K562 (cell line): ENCODE results near the gene FAAH. TPM values are rescaled to one million over a fixed set of nuclear protein-coding genes. Genes with fewer than 3 reads are reported as not detected.

Source experiments
- ATAC-seq: fragments of 200-7000 bp; cut with Tn5 transposase; 3 replicates; pipeline ENCODE4 v1.9.1; 2020; ENCODE audit warnings: moderate library complexity
- BruUV-seq: library from RNA; stranded (reverse); fragments of 400-500 nt; replicated peaks from 2 replicates; lab custom pipeline; 2021; lab: Mats Ljungman, UMichigan
- CTCF ChIA-PET: fragments of 300-600 bp; formaldehyde crosslinking; extraction: SDS; loops from one replicate; lab custom pipeline; 2021; ENCODE audit warnings: low intra/inter-chr PET ratio; lab: Yijun Ruan, JAX
- POLR2A ChIA-PET: fragments of 300-600, 350-650 bp; sonication (Branson Sonifier 250); formaldehyde crosslinking; extraction: SDS; loops from one replicate; lab custom pipeline; 2021; ENCODE audit warnings: antibody characterized with exemption, inconsistent platforms; lab: Yijun Ruan, JAX
- DNase-seq, 4 experiments: peaks; one replicate each; pipeline versions ENCODE4 v3.0.0 to v3.0.0-alpha.2; 2011 to 2018; ENCODE audit warnings: low spot score in 3 of 4, mixed read lengths in 3 of 4; ENCODE audit errors: extremely low read depth in 1 of 4
- FAIRE-seq: peaks from 2 replicates; lab custom pipeline; 2011; peaks lifted over from hg19 to GRCh38; lab: Jason Lieb, UNC
- H2AFZ ChIP-seq: 2 replicates; pipeline ENCODE4 v1.6.0; 2011; ENCODE audit warnings: low read depth, low read length, control low read depth, inconsistent platforms
- H3K27ac ChIP-seq: fragments of 200-600 bp; 3 replicates; pipeline ENCODE4 v1.8.0; 2011; ENCODE audit warnings: low read depth, mild to moderate bottlenecking, control low read depth, inconsistent platforms, low read length, moderate library complexity, mixed read lengths; ENCODE audit errors: extremely low read depth
- H3K27me3 ChIP-seq, 2 experiments: fragments of 300-600 bp in 1 of 2; 2 replicates in 1 of 2; 3 replicates in 1 of 2; pipeline versions ENCODE4 v1.6.0 to v1.8.0; 2011; ENCODE audit warnings: inconsistent platforms in 2 of 2, low read length in 2 of 2, mild to moderate bottlenecking in 1 of 2, mixed read lengths in 1 of 2, moderate library complexity in 1 of 2; ENCODE audit not compliant: control insufficient read depth in 2 of 2, insufficient read depth in 2 of 2
- H3K36me3 ChIP-seq: fragments of 300-600 bp; 3 replicates; pipeline ENCODE4 v1.8.0; 2011; ENCODE audit warnings: mild to moderate bottlenecking, low read length, inconsistent platforms; ENCODE audit not compliant: control insufficient read depth, insufficient read depth
- H3K4me1 ChIP-seq, 2 experiments: fragments of 200-600 bp in 1 of 2; replicated peaks in 1 of 2; 2 replicates in 1 of 2; 3 replicates in 1 of 2; pipeline versions ENCODE4 v1.5.1 to v1.8.0; 2011; ENCODE audit warnings: inconsistent platforms in 2 of 2, low read length in 2 of 2, mild to moderate bottlenecking in 1 of 2, mixed read lengths in 1 of 2, moderate library complexity in 1 of 2; ENCODE audit not compliant: control insufficient read depth in 2 of 2, insufficient read depth in 2 of 2
- H3K4me2 ChIP-seq: 2 replicates; pipeline ENCODE4 v1.6.1; 2011; ENCODE audit warnings: low read length, control low read depth, inconsistent platforms, mixed read lengths; ENCODE audit not compliant: insufficient read depth
- H3K4me3 ChIP-seq: fragments of 200-600 bp; sonication (generic), shearing (Covaris generic); 2 replicates; pipeline ENCODE4 v1.5.1; 2016; ENCODE audit warnings: control low read depth, inconsistent platforms
- H3K79me2 ChIP-seq: fragments of 200-600 bp; 3 replicates; pipeline ENCODE4 v1.8.0; 2011; ENCODE audit warnings: low read length, inconsistent platforms; ENCODE audit not compliant: control insufficient read depth, insufficient read depth
- H3K9ac ChIP-seq, 2 experiments: 2 replicates each; pipeline versions ENCODE4 v1.6.0 to v1.6.1; 2011; ENCODE audit warnings: low read depth in 2 of 2, low read length in 2 of 2, control low read depth in 1 of 2, inconsistent platforms in 1 of 2, mild to moderate bottlenecking in 1 of 2, mixed read lengths in 1 of 2; ENCODE audit not compliant: insufficient read depth in 1 of 2
- H3K9me1 ChIP-seq: one replicate; pipeline ENCODE4 v1.6.0; 2011; ENCODE audit warnings: inconsistent platforms, mild to moderate bottlenecking, low read length, moderate library complexity; ENCODE audit not compliant: control insufficient read depth, insufficient read depth
- H3K9me3 ChIP-seq: replicated peaks from 2 replicates; pipeline ENCODE4 v1.5.1; 2011; ENCODE audit warnings: low read depth, low read length, inconsistent platforms; ENCODE audit not compliant: control insufficient read depth, insufficient read depth
- H4K20me1 ChIP-seq: replicated peaks from 2 replicates; pipeline ENCODE4 v1.6.1; 2011; ENCODE audit warnings: low read length, inconsistent platforms, mixed read lengths; ENCODE audit not compliant: control insufficient read depth, insufficient read depth
- GATAD2B ChIP-seq: fragments of 450-650 bp; IDR thresholded peaks from 2 replicates; pipeline ENCODE4 v1.6.1; 2017; ENCODE audit warnings: mild to moderate bottlenecking, borderline replicate concordance
- KHSRP ChIP-seq: fragments of 450-650 bp; IDR thresholded peaks from 2 replicates; pipeline ENCODE4 v1.6.1; 2017
- RUNX1 ChIP-seq: sonication (generic); IDR thresholded peaks from 2 replicates; pipeline ENCODE4 v1.6.1; 2016; ENCODE audit warnings: antibody characterized with exemption, low read depth
- ZNF347 ChIP-seq: fragments of 450-650 bp; formaldehyde crosslinking; IDR thresholded peaks from 2 replicates; pipeline ENCODE4 v1.4.0; 2020; ENCODE audit warnings: low read depth, mild to moderate bottlenecking, moderate library complexity
- WGBS: fragments of 100-300 bp; shearing (Covaris generic); methylation state at CpG from one replicate; pipeline ENCODE4 v1.1.6; 2016; ENCODE audit warnings: low coverage, mixed read lengths; ENCODE audit not compliant: insufficient coverage; ENCODE audit errors: missing lambda C conversion rate; 5-methylcytosine and 5-hydroxymethylcytosine counted together
- in situ Hi-C: fragments of 300-500 bp; cut with MboI; formaldehyde crosslinking; loops from 4 replicates; pipeline ENCODE4 v1.15.0; 2018; ENCODE audit warnings: inconsistent platforms, mixed read lengths
- intact Hi-C: fragments of 100-400 bp; cut with micrococcal nuclease; formaldehyde crosslinking; loops from 2 replicates; pipeline ENCODE4 v1.14.2; 2022
- polyA plus RNA-seq, 8 experiments: library from polyadenylated mRNA; depleted of rRNA in 4 of 8; stranded (reverse) in 5 of 8; unstranded in 3 of 8; fragments of >200 nt; fragmentation: Nextera tagmentation in 2 of 8; fragmentation: Illumina TruSeq in 1 of 8; extraction: Ambion mirVana in 2 of 8; extraction: Trizol in 1 of 8; gene quantifications; 2 replicates each; pipeline versions ENCODE4 v1.2.1 to v1.2.3, GENCODE V29; 2011 to 2014; ENCODE audit warnings: inconsistent platforms in 1 of 8, missing spikeins in 1 of 8
- total RNA-seq, 7 experiments: library from RNA; depleted of rRNA in 6 of 7; stranded (reverse); fragments of >200 nt in 6 of 7; fragmentation: Illumina TruSeq in 2 of 7; extraction: Trizol in 2 of 7; gene quantifications; 2 replicates each; pipeline versions ENCODE4 v1.2.1 to v1.2.3, GENCODE V29; 2011 to 2021; ENCODE audit warnings: low replicate concordance in 1 of 7
- TF ChIP-seq, protein P1 (sequence below): sonication (generic); formaldehyde crosslinking; IDR thresholded peaks from 2 replicates; pipeline ENCODE4 v1.8.0; 2023; ENCODE audit warnings: missing genetic modification reagents, mild to moderate bottlenecking, borderline replicate concordance
- TF ChIP-seq, protein P2 (sequence below): fragments of 450-650 bp; IDR thresholded peaks from 2 replicates; pipeline ENCODE4 v1.7.0; 2016; ENCODE audit warnings: borderline replicate concordance

Gene FAAH
- total and polyA plus RNA-seq, 9 of the 15 experiments (the other 6 are each of a cell fraction or from before 2014, with no cell fraction given): 0.06 to 1.1 (median 0.32) TPM

DNA sequence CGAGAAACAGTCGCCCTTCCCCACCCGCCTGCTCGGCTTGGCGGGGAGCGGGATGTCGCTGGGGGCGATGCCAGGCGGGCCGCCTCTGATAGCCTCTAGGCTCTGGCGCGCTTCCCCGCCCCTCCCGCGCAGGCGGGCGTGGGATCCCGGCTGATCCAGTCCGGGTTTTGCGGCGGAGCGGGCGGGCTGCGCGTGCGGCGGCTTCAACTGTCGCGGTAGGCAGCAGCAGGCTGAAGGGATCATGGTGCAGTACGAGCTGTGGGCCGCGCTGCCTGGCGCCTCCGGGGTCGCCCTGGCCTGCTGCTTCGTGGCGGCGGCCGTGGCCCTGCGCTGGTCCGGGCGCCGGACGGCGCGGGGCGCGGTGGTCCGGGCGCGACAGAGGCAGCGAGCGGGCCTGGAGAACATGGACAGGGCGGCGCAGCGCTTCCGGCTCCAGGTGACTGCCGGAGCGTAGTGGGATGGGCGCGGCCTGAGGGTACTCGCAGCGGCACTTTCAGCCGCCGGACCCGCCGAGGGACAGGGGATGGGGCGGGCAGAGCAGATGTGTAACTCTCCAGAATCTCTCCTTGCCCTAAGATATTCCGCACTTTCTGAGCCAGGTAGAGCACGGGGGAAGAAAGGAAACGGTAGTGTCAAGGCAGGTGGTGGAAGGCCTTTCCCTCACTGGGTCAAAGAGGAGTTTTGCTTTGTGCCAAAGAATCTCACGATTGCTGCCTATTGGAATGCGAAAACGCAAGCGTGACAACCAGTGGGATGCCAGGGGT, at the start of gene FAAH (continued):
- TF ChIP-seq, protein P1, sequence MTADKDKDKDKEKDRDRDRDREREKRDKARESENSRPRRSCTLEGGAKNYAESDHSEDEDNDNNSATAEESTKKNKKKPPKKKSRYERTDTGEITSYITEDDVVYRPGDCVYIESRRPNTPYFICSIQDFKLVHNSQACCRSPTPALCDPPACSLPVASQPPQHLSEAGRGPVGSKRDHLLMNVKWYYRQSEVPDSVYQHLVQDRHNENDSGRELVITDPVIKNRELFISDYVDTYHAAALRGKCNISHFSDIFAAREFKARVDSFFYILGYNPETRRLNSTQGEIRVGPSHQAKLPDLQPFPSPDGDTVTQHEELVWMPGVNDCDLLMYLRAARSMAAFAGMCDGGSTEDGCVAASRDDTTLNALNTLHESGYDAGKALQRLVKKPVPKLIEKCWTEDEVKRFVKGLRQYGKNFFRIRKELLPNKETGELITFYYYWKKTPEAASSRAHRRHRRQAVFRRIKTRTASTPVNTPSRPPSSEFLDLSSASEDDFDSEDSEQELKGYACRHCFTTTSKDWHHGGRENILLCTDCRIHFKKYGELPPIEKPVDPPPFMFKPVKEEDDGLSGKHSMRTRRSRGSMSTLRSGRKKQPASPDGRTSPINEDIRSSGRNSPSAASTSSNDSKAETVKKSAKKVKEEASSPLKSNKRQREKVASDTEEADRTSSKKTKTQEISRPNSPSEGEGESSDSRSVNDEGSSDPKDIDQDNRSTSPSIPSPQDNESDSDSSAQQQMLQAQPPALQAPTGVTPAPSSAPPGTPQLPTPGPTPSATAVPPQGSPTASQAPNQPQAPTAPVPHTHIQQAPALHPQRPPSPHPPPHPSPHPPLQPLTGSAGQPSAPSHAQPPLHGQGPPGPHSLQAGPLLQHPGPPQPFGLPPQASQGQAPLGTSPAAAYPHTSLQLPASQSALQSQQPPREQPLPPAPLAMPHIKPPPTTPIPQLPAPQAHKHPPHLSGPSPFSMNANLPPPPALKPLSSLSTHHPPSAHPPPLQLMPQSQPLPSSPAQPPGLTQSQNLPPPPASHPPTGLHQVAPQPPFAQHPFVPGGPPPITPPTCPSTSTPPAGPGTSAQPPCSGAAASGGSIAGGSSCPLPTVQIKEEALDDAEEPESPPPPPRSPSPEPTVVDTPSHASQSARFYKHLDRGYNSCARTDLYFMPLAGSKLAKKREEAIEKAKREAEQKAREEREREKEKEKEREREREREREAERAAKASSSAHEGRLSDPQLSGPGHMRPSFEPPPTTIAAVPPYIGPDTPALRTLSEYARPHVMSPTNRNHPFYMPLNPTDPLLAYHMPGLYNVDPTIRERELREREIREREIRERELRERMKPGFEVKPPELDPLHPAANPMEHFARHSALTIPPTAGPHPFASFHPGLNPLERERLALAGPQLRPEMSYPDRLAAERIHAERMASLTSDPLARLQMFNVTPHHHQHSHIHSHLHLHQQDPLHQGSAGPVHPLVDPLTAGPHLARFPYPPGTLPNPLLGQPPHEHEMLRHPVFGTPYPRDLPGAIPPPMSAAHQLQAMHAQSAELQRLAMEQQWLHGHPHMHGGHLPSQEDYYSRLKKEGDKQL (CRISPR knock-in tag): no peak

DNA sequence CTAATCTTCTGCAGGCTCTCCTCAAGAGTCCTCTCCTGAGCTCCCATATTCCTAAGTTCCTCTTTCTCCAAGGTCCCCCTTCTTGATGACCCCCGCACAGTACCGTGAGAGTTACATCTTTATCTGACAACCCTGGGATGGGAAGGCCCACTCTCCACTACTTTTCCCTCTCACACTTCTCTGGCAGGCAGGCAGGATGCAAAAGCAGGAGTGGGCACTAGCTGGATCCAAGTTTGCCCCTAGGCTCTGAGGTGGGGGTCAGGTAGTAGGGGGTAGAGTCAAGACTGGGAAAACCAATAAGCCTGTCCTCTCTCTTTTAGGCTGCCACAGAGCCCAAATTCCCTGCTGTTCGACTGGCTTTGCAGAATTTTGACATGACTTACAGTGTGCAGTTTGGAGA, 49.6 kb upstream of the FAAH start:
- H3K4me3 ChIP-seq: no peak overlapping the region
- no peaks in the 10 kb centered on the region for H3K27me3 ChIP-seq
- in situ Hi-C loops: no loop called here
- H3K4me2 ChIP-seq: no peak overlapping the region
- CTCF ChIA-PET: no interaction called here
- intact Hi-C loops: loop anchor here (10.0 kb wide), 1 partner anchor 60 kb away; no protein-coding TSS in a partner anchor
- H3K9me1 ChIP-seq: peaks cover 11% of the 10 kb centered on the region
- H3K27ac ChIP-seq: no peak overlapping the region
- peaks cover 79% of the 10 kb centered on the region for H3K36me3 ChIP-seq
- peak overlapping the region in 1 of 2 experiments; percentile 22; a peak in 1 of 4 replicates for H3K9ac ChIP-seq
- WGBS: 86% methylated on average over 3 of the region's 3 CpGs
- POLR2A ChIA-PET: interaction anchor here (1.1 to 2.2 kb wide), 6 partner anchors 8 to 125 kb away, joined by 3 to 11 read pairs (median 4); no protein-coding TSS in a partner anchor
- H3K79me2 ChIP-seq: peaks cover 63% of the 10 kb centered on the region
- H3K4me1 ChIP-seq: peaks cover 21 to 25% of the 10 kb centered on the region in 2 experiments
- ATAC-seq: no peak
- no peak for DNase-seq
- no peaks in the 10 kb centered on the region for H3K9me3 ChIP-seq
- no peak overlapping the region for H2AFZ ChIP-seq
- FAIRE-seq: no peak
- BruUV-seq: no TSS peak
- peaks cover 5% of the 10 kb centered on the region; the same call in 1 of the 2 replicates for H4K20me1 ChIP-seq
- TF ChIP-seq, protein P2, sequence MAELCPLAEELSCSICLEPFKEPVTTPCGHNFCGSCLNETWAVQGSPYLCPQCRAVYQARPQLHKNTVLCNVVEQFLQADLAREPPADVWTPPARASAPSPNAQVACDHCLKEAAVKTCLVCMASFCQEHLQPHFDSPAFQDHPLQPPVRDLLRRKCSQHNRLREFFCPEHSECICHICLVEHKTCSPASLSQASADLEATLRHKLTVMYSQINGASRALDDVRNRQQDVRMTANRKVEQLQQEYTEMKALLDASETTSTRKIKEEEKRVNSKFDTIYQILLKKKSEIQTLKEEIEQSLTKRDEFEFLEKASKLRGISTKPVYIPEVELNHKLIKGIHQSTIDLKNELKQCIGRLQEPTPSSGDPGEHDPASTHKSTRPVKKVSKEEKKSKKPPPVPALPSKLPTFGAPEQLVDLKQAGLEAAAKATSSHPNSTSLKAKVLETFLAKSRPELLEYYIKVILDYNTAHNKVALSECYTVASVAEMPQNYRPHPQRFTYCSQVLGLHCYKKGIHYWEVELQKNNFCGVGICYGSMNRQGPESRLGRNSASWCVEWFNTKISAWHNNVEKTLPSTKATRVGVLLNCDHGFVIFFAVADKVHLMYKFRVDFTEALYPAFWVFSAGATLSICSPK: no peak
- TF ChIP-seq KHSRP (no peak), ZNF347 (CRISPR knock-in tag) (no peak), GATAD2B (no peak), RUNX1 (no peak)
